PC-9 (cell line): Measurements from ENCODE around the gene GRK7. TPM values are rescaled to one million over a fixed set of nuclear protein-coding genes. Genes with fewer than 3 reads are reported as not detected.

Experiments
- BruUV-seq: library from RNA; stranded (reverse); fragments of 400-500 nt; replicated peaks from 2 replicates; lab custom pipeline; 2021; lab: Mats Ljungman, UMichigan
- CTCF ChIA-PET: fragments of 300-600 bp; sonication (Branson Sonifier 250); formaldehyde crosslinking; loops from one replicate; lab custom pipeline; 2022; ENCODE audit warnings: antibody characterized with exemption; lab: Charles Lee
- POLR2A ChIA-PET: fragments of 300-600 bp; sonication (Branson Sonifier 250); formaldehyde crosslinking; loops from one replicate; lab custom pipeline; 2022; ENCODE audit warnings: antibody characterized with exemption; ENCODE audit not compliant: unreplicated experiment; lab: Charles Lee
- DNase-seq, 2 experiments: peaks; one replicate each; pipeline versions ENCODE4 v3.0.0 to v3.0.0-alpha.2; 2015 to 2022; ENCODE audit warnings: mixed read lengths in 1 of 2
- H2AFZ ChIP-seq: fragments of 200-600 bp; sonication (generic); 2 replicates; pipeline ENCODE4 v1.8.1; 2017; ENCODE audit warnings: antibody characterized with exemption
- H3F3A ChIP-seq: fragments of 200-600 bp; sonication (generic); 2 replicates; pipeline ENCODE4 v1.8.1; 2017; ENCODE audit warnings: antibody characterized with exemption, mild to moderate bottlenecking, low read depth; ENCODE audit not compliant: insufficient read depth
- H3K27ac ChIP-seq: fragments of 200-600 bp; sonication (generic); 2 replicates; pipeline ENCODE4 v1.6.1; 2016; ENCODE audit warnings: mixed run types
- H3K27me3 ChIP-seq: fragments of 200-600 bp; sonication (generic); 2 replicates; pipeline ENCODE4 v1.6.1; 2016; ENCODE audit warnings: low read depth, mixed run types; ENCODE audit not compliant: insufficient read depth
- H3K36me3 ChIP-seq: fragments of 200-600 bp; sonication (generic); 2 replicates; pipeline ENCODE4 v1.6.1; 2016; ENCODE audit warnings: low read depth, mixed run types
- H3K4me1 ChIP-seq: fragments of 200-600 bp; sonication (generic); replicated peaks from 2 replicates; pipeline ENCODE4 v1.6.1; 2016; ENCODE audit warnings: mixed run types; ENCODE audit not compliant: insufficient read depth
- H3K4me2 ChIP-seq: fragments of 200-600 bp; sonication (generic); 2 replicates; pipeline ENCODE4 v1.6.1; 2017; ENCODE audit warnings: mixed run types
- H3K4me3 ChIP-seq: fragments of 200-600 bp; sonication (generic); 2 replicates; pipeline ENCODE4 v1.6.1; 2016; ENCODE audit warnings: mixed run types
- H3K79me2 ChIP-seq: fragments of 200-600 bp; sonication (generic); 2 replicates; pipeline ENCODE4 v1.6.1; 2017; ENCODE audit warnings: low read depth, mixed run types
- H3K9me2 ChIP-seq: fragments of 200-600 bp; sonication (generic); 2 replicates; pipeline ENCODE4 v1.8.1; 2017; ENCODE audit warnings: mild to moderate bottlenecking; ENCODE audit not compliant: insufficient read depth
- H3K9me3 ChIP-seq: fragments of 200-600 bp; sonication (generic); 2 replicates; pipeline ENCODE4 v1.8.1; 2016; ENCODE audit warnings: low read depth; ENCODE audit not compliant: insufficient read depth
- H4K20me1 ChIP-seq: fragments of 200-600 bp; sonication (generic); 2 replicates; pipeline ENCODE4 v1.8.1; 2017; ENCODE audit not compliant: insufficient read depth
- CTCF ChIP-seq: fragments of 200-600 bp; sonication (generic); conservative IDR thresholded peaks from 2 replicates; pipeline ENCODE4 v1.6.1; 2017; ENCODE audit warnings: mixed run types, antibody characterized with exemption, mild to moderate bottlenecking, moderate library complexity
- EZH2 ChIP-seq: fragments of 200-600 bp; sonication (generic); IDR thresholded peaks from 2 replicates; pipeline ENCODE4 v1.8.0; 2017; ENCODE audit warnings: antibody characterized with exemption, low read depth
- intact Hi-C: fragments of 100-400 bp; cut with micrococcal nuclease; formaldehyde crosslinking; loops from one replicate; pipeline ENCODE4 v1.10.0; 2022; ENCODE audit not compliant: unreplicated experiment
- total RNA-seq: library from RNA; stranded (reverse); gene quantifications from 2 replicates; pipeline ENCODE4 v1.2.3, GENCODE V29; 2021

GRK7 gene
- total RNA-seq, 1 experiment from 2014 or later, result not detected

GRCh38 chr3:141795741-141796080, 32.5 kb downstream of the GRK7 start:
- CTCF ChIA-PET, result no interaction called here
- Histone ChIP-seq H3K4me2 (no peak overlapping the region), H3K27me3 (no peaks in the 10 kb centered on the region), H3K9me3 (no peaks in the 10 kb centered on the region), H3K4me3 (no peak overlapping the region), H3K4me1 (no peaks in the 10 kb centered on the region), H2AFZ (no peak overlapping the region), H4K20me1 (no peaks in the 10 kb centered on the region), H3K9me2 (no peaks in the 10 kb centered on the region), H3K79me2 (no peaks in the 10 kb centered on the region), H3K36me3 (no peaks in the 10 kb centered on the region), H3K27ac (no peak overlapping the region), H3F3A (no peaks in the 10 kb centered on the region)
- no peak for TF ChIP-seq CTCF
- no TSS peak for BruUV-seq
- intact Hi-C loops, result no loop called here
- DNase-seq, result no peak
- POLR2A ChIA-PET, result no interaction called here

GRCh38 chr3:141796081-141796888, 33.1 kb downstream of the GRK7 start:
- Histone ChIP-seq H3K4me1 (no peaks in the 10 kb centered on the region), H3K79me2 (no peaks in the 10 kb centered on the region), H3K9me2 (no peaks in the 10 kb centered on the region), H3K36me3 (no peaks in the 10 kb centered on the region), H3K27me3 (no peaks in the 10 kb centered on the region), H2AFZ (no peak overlapping the region), H4K20me1 (no peaks in the 10 kb centered on the region), H3K9me3 (no peaks in the 10 kb centered on the region), H3K27ac (no peak overlapping the region), H3K4me3 (no peak overlapping the region), H3K4me2 (no peak overlapping the region), H3F3A (no peaks in the 10 kb centered on the region)
- intact Hi-C loops, result no loop called here
- ChIA-PET POLR2A (interaction anchor here (0.6 kb wide), 1 partner anchor 294 kb away, joined by 8 read pairs; no protein-coding TSS in a partner anchor), CTCF (no interaction called here)
- no TSS peak for BruUV-seq
- DNase-seq, result no peak
- TF ChIP-seq CTCF (no peak), EZH2 (no peak)

- no peak overlapping the region for H3K4me3 ChIP-seq
- POLR2A ChIA-PET, result interaction anchor here (0.6 to 0.7 kb wide), 2 partner anchors 60 to 293 kb away, joined by 4 to 8 read pairs; no protein-coding TSS in a partner anchor
- no peak overlapping the region for H3K27ac ChIP-seq
- no peaks in the 10 kb centered on the region for H3K79me2 ChIP-seq
- H4K20me1 ChIP-seq, result no peaks in the 10 kb centered on the region
- no peak for TF ChIP-seq EZH2
- no peak for TF ChIP-seq CTCF
- intact Hi-C loops, result no loop called here
- H3K9me3 ChIP-seq, result no peaks in the 10 kb centered on the region
- no peaks in the 10 kb centered on the region for H3K9me2 ChIP-seq
- no peak overlapping the region for H3K4me2 ChIP-seq
- no TSS peak for BruUV-seq
- H2AFZ ChIP-seq, result no peak overlapping the region
- no peaks in the 10 kb centered on the region for H3K4me1 ChIP-seq
- CTCF ChIA-PET, result interaction anchor here (0.6 kb wide), 1 partner anchor 59 kb away, joined by 3 read pairs; no protein-coding TSS in a partner anchor
- H3F3A ChIP-seq, result no peaks in the 10 kb centered on the region
- no peaks in the 10 kb centered on the region for H3K27me3 ChIP-seq
- H3K36me3 ChIP-seq, result no peaks in the 10 kb centered on the region
- DNase-seq, result no peak
Measured at GRCh38 chr3:141796889-141797781, 33.9 kb downstream of the GRK7 start.
